DMS53 (cell line): Measurements from ENCODE around the gene ZC3H7A.

Experiments used
- DNase-seq: peaks from one replicate; lab custom pipeline; 2025; lab: John Stamatoyannopoulos, UW

The ZC3H7A gene

GRCh38 chr16:11768849-11769248, 28.2 kb downstream of the ZC3H7A start:
- DNase-seq = no peak

DNA sequence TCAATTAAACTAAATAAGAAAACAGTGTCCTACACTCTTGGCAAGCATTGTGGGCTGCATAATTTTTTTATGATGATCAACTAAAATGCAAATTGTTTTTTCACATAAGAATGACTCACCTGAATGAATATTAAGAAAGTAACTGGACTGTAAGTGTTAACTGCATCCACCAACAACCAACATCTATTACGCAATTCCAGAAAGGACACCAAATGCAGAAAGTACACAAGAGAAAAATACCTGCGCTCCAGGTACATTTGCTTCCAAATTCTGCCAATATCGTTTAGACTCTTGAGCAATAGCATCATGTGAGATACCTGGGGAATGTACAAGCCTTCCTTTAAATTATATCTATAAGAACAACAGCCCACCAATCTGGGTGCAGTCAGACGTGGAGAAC, 34.6 kb downstream of the ZC3H7A start:
- no peak for DNase-seq

DNA sequence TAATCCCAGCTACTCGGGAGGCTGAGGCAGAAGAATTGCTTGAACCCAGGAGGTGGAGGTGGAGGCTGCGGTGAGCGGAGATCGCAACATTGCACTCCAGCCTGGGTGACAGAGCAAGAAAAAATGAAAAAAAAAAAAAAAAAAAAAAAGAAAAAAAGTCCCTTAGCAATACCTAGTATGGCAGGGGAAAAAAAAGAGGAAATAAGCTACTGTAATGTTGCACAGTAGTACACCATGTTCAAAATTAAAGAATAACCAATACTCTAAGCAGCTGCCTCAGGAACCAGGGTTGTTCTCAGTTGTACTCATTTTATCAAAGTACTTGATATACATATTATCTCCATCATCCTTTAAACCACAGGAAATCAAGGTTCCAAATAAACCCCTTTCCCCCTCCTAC, 37.1 kb downstream of the ZC3H7A start:
- no peak for DNase-seq

DNA sequence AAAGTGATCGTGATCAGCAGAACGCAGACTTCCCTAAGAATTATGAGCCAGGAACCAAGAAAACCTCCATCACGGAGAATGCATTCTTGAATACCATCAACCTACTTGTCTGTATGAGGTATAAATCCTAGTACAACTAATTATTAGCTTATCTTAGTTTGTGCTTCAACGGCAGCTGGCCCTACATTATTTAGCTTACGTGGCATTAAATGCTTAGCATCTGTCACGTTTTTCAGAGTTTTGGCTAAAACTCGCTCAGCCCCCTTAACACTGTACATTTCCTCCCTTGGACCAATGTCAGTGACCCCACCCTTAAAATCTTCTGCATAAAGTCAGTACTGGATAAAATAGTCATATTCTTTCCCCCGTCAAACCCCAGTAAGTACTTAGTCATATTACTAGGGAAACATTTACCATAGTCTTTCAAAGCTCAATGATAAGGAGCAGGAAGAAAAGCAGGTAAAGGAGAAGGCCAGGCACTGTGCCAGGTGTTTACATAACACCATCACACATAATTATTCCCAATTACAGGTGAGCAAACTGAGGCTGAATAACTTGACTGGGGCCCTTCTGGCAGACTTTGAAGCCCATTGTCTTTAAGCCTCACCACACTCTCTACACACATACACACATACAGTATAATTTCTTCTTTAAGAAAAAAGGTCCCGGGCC, 37.8 kb downstream of the ZC3H7A start:
- DNase-seq = peak; percentile 72

GRCh38 chr16:11757671-11758545, 39.1 kb downstream of the ZC3H7A start:
- no peak for DNase-seq

- DNase-seq = no peak
Observed at GRCh38 chr16:11756248-11756647, 40.8 kb downstream of the ZC3H7A start.

GRCh38 chr16:11755022-11755760, 41.9 kb downstream of the ZC3H7A start:
- DNase-seq = peak; percentile 68

DNA sequence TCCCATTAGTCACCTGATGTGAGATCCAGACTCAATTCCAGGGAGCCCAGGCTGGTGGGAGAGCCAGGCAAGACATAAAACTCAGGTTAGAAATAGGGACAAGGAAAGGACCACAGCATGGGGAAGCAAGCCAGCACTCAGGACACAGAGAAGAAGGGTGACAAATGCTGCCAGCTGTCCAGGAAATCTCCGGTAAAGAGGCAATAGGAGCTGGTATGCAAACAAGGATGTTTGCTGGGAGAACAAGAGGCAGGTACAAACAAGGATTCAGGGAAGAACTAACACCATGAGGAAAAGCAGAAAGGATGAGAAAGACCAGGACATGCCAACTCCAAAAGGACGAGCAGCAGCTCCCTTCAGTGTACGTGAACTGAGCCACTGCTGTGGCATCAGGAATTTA, 44.2 kb downstream of the ZC3H7A start:
- DNase-seq = peak; percentile 91

- DNase-seq = no peak
Observed at GRCh38 chr16:11750056-11750455, 47.0 kb downstream of the ZC3H7A start.

DNA sequence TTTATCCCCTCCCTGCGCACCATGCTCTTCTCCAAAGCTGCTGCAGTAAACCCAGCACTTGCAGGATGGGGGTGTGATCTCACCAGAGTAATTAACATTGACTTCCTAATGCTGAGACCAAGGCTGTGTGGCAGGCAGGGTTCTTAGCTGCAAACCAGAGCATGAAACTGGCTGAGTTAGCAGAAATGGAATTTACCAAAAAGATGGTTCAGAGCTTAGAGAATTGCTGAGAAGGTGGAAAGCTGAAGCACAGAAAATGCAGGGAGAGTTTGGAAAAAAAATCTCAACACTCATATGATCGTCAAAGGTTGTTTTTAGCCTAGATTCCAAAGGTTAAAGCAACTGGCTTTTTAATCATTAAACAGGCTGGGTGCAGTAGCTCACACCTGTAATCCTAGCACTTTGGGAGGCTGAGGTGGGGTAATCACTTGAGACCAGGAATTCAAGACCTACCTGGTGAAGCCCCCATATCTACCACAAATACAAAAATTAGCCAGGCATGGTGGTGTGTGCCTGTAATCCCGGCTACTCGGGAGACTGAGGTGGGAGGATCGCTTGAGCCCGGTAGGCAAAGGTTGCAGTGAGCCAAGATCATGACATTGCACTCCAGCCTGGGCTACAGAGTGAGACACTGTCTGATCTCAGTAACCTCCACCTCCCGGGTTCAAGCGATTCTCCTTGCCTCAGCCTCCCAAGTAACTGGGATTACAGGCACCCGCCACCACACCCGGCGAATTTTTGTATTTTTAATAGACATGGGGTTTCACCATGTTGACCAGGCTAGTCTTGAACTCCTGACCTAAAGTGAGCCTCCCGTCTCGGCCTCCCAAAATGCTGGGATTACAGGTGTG, 48.4 kb downstream of the ZC3H7A start:
- DNase-seq = peak; percentile 66

DNA sequence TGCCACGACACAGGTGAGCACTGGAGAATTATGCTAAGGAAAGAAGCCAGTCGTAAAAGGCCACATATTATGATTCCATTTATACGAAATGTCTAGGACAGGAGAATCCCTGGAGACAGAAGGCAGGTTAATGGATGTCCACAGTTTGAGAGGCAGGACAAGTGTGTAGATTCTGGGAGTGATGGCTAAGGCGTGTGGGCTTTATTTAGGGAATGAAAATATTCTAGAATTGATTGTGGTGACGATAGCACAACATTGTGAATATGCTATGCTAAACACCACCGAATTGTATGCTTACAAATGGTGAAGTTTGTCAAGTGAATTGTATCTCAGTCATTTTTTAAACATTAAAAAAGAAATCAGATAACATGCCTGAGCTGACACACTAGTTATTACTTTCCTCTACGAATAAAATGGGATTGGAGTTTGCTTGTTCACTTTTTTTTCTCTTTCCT, 49.1 kb downstream of the ZC3H7A start:
- DNase-seq = no peak

DNA sequence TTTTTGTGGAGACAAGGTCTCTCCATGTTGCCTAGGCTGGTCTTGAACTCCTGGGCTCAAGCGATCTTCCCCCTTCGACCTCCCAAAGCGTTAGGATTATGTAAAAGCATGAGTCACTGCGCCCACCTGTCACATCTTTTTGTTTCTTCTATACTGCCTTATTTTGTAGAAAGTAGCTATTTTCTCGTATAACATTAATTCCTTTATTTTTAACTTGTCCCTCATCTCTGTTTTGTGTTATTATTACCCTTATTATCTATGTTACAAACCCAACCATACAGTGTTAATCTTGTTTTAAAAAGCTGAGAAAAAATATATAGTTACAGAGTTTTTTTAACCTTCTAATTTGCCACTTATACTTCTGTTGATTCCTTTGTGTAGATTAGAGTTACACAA, 53.0 kb downstream of the ZC3H7A start:
- no peak for DNase-seq

DNA sequence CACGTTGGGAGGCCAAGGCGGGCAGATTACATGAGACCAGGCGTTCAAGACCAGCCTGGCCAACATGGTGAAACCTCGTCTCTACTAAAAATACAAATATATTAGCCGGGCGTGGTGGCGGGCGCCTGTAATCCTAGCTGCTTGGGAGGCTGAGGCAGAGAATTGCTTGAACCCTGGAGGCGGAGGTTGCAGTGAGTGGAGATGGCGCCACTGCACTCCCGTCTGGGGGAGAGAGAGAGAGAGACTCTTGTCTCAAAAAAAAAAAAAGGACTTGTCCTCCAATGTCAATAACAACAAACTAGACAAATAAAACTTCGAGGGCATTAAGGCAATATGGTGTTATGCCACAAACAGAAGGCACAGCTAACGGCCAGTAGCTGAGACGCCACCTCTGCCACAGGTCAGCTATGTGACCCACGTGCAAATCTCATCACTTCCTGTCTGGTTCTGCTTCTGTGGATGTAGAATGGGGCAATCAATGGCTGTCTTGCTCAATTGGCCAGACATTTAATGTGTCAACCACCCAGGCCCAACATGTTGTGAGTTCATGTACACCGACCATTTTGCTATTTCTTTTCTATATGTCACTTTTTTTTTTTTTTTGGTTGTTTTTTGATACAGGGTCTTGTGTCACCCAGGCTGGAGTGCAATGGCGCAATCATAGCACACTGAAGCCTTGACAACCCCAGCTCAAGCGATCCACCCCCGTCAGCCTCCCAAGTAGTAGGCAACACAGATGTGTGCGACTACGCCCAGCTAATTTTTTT, 53.6 kb downstream of the ZC3H7A start:
- DNase-seq = peak; percentile 73

DNA sequence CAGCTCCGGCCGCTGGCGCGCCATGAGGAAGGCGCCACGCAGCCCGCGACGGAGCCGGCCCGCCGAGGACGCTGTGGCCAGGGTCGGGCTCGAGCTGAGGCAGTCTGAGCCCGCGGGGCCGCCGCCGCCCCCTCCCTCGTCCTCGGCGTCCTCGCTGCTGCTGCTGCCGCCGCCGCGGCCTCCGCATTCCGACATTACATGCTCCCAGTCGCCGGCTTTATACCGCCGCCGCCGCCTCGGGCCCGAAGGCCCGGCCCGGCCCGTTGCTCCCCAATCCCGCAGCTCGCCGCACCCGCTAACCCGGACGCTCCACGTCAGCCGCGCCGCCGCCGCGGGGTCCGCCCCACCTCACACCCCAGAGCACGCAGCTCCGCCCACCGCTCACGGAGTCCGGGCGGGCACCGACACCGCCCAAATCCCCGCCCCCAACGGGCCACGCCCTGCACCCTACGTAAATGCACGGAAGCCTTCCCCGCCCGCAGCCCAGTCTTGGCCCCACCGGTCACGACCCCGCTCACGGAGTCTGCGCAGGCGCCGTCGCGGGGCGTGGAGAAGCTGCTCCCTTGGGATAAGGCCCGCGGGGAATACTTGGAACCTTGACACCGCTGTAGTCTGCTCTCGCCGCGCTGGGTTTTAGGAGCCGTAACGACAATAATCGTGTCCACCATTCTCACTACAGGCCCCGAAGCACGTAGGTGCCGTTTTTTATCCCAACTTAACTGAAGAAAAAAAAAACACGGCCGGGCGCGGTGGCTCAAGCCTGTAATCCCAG, 54.3 kb downstream of the ZC3H7A start, which contains the start of gene TXNDC11:
TSS of gene TXNDC11 (minus strand) at position 322 of the 772 bp plus-strand sequence. CDS start at position 195, 127 bp downstream.
- peak; percentile 98 for DNase-seq

- peak; percentile 69 for DNase-seq
Observed at GRCh38 chr16:11742093-11742535, 54.9 kb downstream of the ZC3H7A start.

- DNase-seq = no peak
Observed at GRCh38 chr16:11740567-11740966, 56.5 kb downstream of the ZC3H7A start.

GRCh38 chr16:11738742-11739544, 58.1 kb downstream of the ZC3H7A start:
- DNase-seq = no peak

DNA sequence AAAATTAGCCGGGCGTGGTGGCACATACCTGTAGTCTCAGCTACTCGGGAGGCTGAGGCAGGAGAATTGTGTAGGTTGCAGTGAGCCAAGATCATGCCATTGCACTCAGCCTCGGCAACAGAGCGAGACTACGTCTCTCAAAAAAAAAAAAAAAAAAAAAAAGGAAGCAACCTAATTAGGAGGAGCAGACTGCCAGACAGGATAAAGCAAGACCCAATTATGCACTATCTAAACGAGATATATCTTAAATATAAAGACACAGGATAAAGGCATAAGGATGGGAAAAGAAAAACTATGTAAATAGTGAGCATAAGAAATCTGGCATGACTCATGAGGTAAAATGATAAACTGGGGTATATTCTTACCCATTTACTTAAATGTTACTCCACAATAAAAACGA, 59.3 kb downstream of the ZC3H7A start:
- no peak for DNase-seq

- no peak for DNase-seq
Observed at GRCh38 chr16:11736903-11737302, 60.2 kb downstream of the ZC3H7A start.
